B cell (primary cell): Measurements from ENCODE around the gene LEMD3. TPM values are rescaled to one million over a fixed set of nuclear protein-coding genes. Genes with fewer than 3 reads are reported as not detected.

Experiments used
- ATAC-seq: fragments of 200-7000 bp; cut with Tn5 transposase; one replicate; pipeline ENCODE4 v1.10.0; 2021; ENCODE audit warnings: low read depth, mild to moderate bottlenecking, moderate number of reproducible peaks, moderate library complexity
- CTCF ChIA-PET: fragments of 350-600 bp; sonication (Branson Sonifier 250); formaldehyde crosslinking; loops from one replicate; lab custom pipeline; 2021; ENCODE audit warnings: antibody characterized with exemption, inconsistent platforms; lab: Charles Lee
- POLR2A ChIA-PET: fragments of 350-600 bp; sonication (Branson Sonifier 250); formaldehyde crosslinking; loops from one replicate; lab custom pipeline; 2021; ENCODE audit warnings: antibody characterized with exemption; lab: Charles Lee
- DNase-seq: peaks from one replicate; pipeline ENCODE4 v3.0.0; 2013
- H2AFZ ChIP-seq: 2 replicates; pipeline ENCODE4 v1.6.1; 2012; ENCODE audit warnings: mild to moderate bottlenecking, low read depth, low read length; ENCODE audit not compliant: insufficient read depth, poor library complexity, severe bottlenecking
- H3K27ac ChIP-seq, 2 donors: 1 replicate in 1 of 2; 2 replicates in 1 of 2; pipeline ENCODE4 v1.5.1; 2012 to 2013; ENCODE audit warnings: low read length in 2 of 2, mild to moderate bottlenecking in 2 of 2, moderate library complexity in 1 of 2
- H3K27me3 ChIP-seq, 4 experiments: fragments of 200-600 bp in 1 of 4; sonication (generic) in 1 of 4; replicated peaks in 1 of 4; 1 replicate in 2 of 4; 2 replicates in 2 of 4; pipeline versions ENCODE4 v1.6.1 to v1.7.0; 2013 to 2016; ENCODE audit warnings: low read length in 3 of 4, mild to moderate bottlenecking in 2 of 4, mixed read lengths in 1 of 4, moderate library complexity in 1 of 4; ENCODE audit not compliant: insufficient read depth in 4 of 4, control insufficient read depth in 3 of 4; ENCODE audit errors: control extremely low read depth in 1 of 4
- H3K36me3 ChIP-seq, 2 experiments: replicated peaks in 1 of 2; 1 replicate in 1 of 2; 2 replicates in 1 of 2; pipeline versions ENCODE4 v1.6.1 to v1.7.1; 2013; ENCODE audit warnings: low read length in 1 of 2; ENCODE audit not compliant: insufficient read depth in 2 of 2, control insufficient read depth in 1 of 2; ENCODE audit errors: control extremely low read depth in 1 of 2, extremely low read depth in 1 of 2
- H3K4me1 ChIP-seq, 2 donors: fragments of 200-600 bp in 1 of 2; sonication (generic) in 1 of 2; 1 replicate in 1 of 2; 2 replicates in 1 of 2; pipeline versions ENCODE4 v1.5.1 to v1.6.1; 2013 to 2017; ENCODE audit warnings: low read length in 2 of 2; ENCODE audit not compliant: control insufficient read depth in 2 of 2, insufficient read depth in 2 of 2
- H3K4me2 ChIP-seq: replicated peaks from 2 replicates; pipeline ENCODE3; 2012; ENCODE audit warnings: mild to moderate bottlenecking, low read depth, low read length; ENCODE audit not compliant: poor library complexity, severe bottlenecking
- H3K4me3 ChIP-seq, 5 experiments: fragments of 200-600 bp in 1 of 5; sonication (generic) in 1 of 5; 1 replicate in 3 of 5; 2 replicates in 2 of 5; pipeline versions ENCODE4 v1.5.1 to v1.7.0; 2011 to 2016; ENCODE audit warnings: low read length in 4 of 5, mild to moderate bottlenecking in 4 of 5, low read depth in 2 of 5, control low read depth in 1 of 5, moderate library complexity in 1 of 5; ENCODE audit not compliant: insufficient read depth in 1 of 5; ENCODE audit errors: control extremely low read depth in 1 of 5, extremely low read depth in 1 of 5
- H3K79me2 ChIP-seq: fragments of 200-600 bp; sonication (generic); one replicate; pipeline ENCODE4 v1.6.0; 2016; ENCODE audit warnings: low read length; ENCODE audit not compliant: control insufficient read depth, insufficient read depth
- H3K9ac ChIP-seq: fragments of 200-600 bp; sonication (generic); 2 replicates; pipeline ENCODE4 v1.6.1; 2017; ENCODE audit warnings: mild to moderate bottlenecking, low read length, moderate library complexity
- H3K9me3 ChIP-seq, 3 donors: one replicate each; pipeline versions ENCODE4 v1.6.1 to v1.7.1; 2013; ENCODE audit warnings: low read length in 2 of 3; ENCODE audit not compliant: control insufficient read depth in 2 of 3, insufficient read depth in 1 of 3; ENCODE audit errors: control extremely low read depth in 1 of 3
- H4K20me1 ChIP-seq: 2 replicates; pipeline ENCODE4 v1.6.0; 2012; ENCODE audit warnings: mild to moderate bottlenecking, low read length; ENCODE audit not compliant: insufficient read depth, control insufficient read depth, poor library complexity, severe bottlenecking
- H3K27ac Mint-ChIP-seq: one replicate; pipeline ENCODE4 v1.8.0; 2021; ENCODE audit warnings: mixed read lengths
- H3K27me3 Mint-ChIP-seq: one replicate; pipeline ENCODE4 v1.8.0; 2021; ENCODE audit warnings: mixed read lengths
- H3K4me1 Mint-ChIP-seq: one replicate; pipeline ENCODE4 v1.8.0; 2021; ENCODE audit warnings: mixed read lengths
- H3K4me3 Mint-ChIP-seq: one replicate; pipeline ENCODE4 v1.8.0; 2021; ENCODE audit warnings: mixed read lengths
- H3K9me3 Mint-ChIP-seq: one replicate; pipeline ENCODE4 v1.8.0; 2022; ENCODE audit warnings: mixed read lengths; ENCODE audit not compliant: insufficient read depth
- CTCF ChIP-seq: fragments of 200-600 bp; IDR thresholded peaks from one replicate; pipeline ENCODE4 v1.8.0; 2022; ENCODE audit warnings: antibody characterized with exemption, mild to moderate bottlenecking
- EZH2 ChIP-seq: IDR thresholded peaks from 2 replicates; pipeline ENCODE4 v1.6.1; 2012; ENCODE audit warnings: borderline replicate concordance, low read depth, mild to moderate bottlenecking, moderate library complexity, low read length; ENCODE audit not compliant: insufficient read depth, poor library complexity, severe bottlenecking
- WGBS: methylation state at CpG from one replicate; pipeline ENCODE4 v1.1.5; 2013; ENCODE audit warnings: missing lambda C conversion rate; ENCODE audit not compliant: insufficient coverage; 5-methylcytosine and 5-hydroxymethylcytosine counted together
- intact Hi-C: fragments of 100-400 bp; cut with micrococcal nuclease; formaldehyde crosslinking; loops from one replicate; pipeline ENCODE4 v1.10.0; 2022
- polyA plus RNA-seq: library from polyadenylated mRNA; depleted of rRNA; stranded (reverse); fragments of >200 nt; gene quantifications from 2 replicates; pipeline ENCODE4 v1.2.3, GENCODE V29; 2012
- total RNA-seq, 2 donors: library from RNA; stranded (reverse); fragments of 120-200 nt in 1 of 2; gene quantifications; 1 replicate in 1 of 2; 2 replicates in 1 of 2; pipeline versions ENCODE4 v1.2.3 to v1.2.4, GENCODE V29; 2013 to 2022

The LEMD3 gene
- total and polyA plus RNA-seq, 2 donors (not counting 1 experiment from before 2014, with no cell fraction given) = 19.4 to 71.8 TPM

GRCh38 chr12:65279369-65280112, 110.2 kb downstream of the LEMD3 start:
- Histone ChIP-seq H4K20me1 (no peaks in the 10 kb centered on the region), H3K9ac (peak overlapping the region; percentile 67), H3K79me2 (no peaks in the 10 kb centered on the region), H3K4me2 (peak overlapping the region; percentile 92), H3K9me3 (no peaks in the 10 kb centered on the region), H3K4me3 (peak overlapping the region; percentile 47 to 70 (median 61)), H3K4me1 (peaks cover 13 to 20% of the 10 kb centered on the region in 2 donors), H3K36me3 (no peaks in the 10 kb centered on the region), H3K27ac (no peak overlapping the region), H2AFZ (peak overlapping the region; percentile 80), H3K27me3 (peaks cover 0 to 40% (median 21%) of the 10 kb centered on the region in 4 experiments)
- ChIA-PET CTCF (no interaction called here), POLR2A (no interaction called here)
- intact Hi-C loops = no loop called here
- Mint-ChIP-seq H3K9me3 (no peaks in the 10 kb centered on the region), H3K4me3 (peak overlapping the region; percentile 81), H3K4me1 (peaks cover 9% of the 10 kb centered on the region), H3K27me3 (peaks cover 44% of the 10 kb centered on the region), H3K27ac (no peak overlapping the region)
- DNase-seq (no peak), ATAC-seq (no peak)
- no peak for TF ChIP-seq CTCF
- no peak for TF ChIP-seq EZH2
- 1% methylated on average over 17 of the region's 23 CpGs for whole genome bisulfite sequencing

- intact Hi-C loops = no loop called here
- Histone ChIP-seq H3K36me3 (no peaks in the 10 kb centered on the region), H3K9me3 (no peaks in the 10 kb centered on the region), H3K79me2 (no peaks in the 10 kb centered on the region), H3K4me1 (peaks cover 13 to 20% of the 10 kb centered on the region in 2 donors), H3K4me3 (no peak overlapping the region), H2AFZ (no peak overlapping the region), H3K27me3 (peaks cover 0 to 40% (median 21%) of the 10 kb centered on the region in 4 experiments), H4K20me1 (no peaks in the 10 kb centered on the region), H3K27ac (no peak overlapping the region), H3K9ac (no peak overlapping the region), H3K4me2 (no peak overlapping the region)
- no peak for ATAC-seq
- H3K4me3 Mint-ChIP-seq = peak overlapping the region; percentile 21
- no peak for DNase-seq
- POLR2A ChIA-PET = no interaction called here
- H3K27ac Mint-ChIP-seq = no peak overlapping the region
- H3K27me3 Mint-ChIP-seq = peaks cover 40% of the 10 kb centered on the region
- no CpG with 5 or more reads among the region's 3 CpGs for WGBS
- CTCF ChIA-PET = no interaction called here
- H3K4me1 Mint-ChIP-seq = peaks cover 9% of the 10 kb centered on the region
- no peak for TF ChIP-seq CTCF
- TF ChIP-seq EZH2 = no peak
- H3K9me3 Mint-ChIP-seq = no peaks in the 10 kb centered on the region
Observed at GRCh38 chr12:65280306-65280705, 110.9 kb downstream of the LEMD3 start.
